ENCODE results near the gene GADL1.

GADL1 gene, protein sequence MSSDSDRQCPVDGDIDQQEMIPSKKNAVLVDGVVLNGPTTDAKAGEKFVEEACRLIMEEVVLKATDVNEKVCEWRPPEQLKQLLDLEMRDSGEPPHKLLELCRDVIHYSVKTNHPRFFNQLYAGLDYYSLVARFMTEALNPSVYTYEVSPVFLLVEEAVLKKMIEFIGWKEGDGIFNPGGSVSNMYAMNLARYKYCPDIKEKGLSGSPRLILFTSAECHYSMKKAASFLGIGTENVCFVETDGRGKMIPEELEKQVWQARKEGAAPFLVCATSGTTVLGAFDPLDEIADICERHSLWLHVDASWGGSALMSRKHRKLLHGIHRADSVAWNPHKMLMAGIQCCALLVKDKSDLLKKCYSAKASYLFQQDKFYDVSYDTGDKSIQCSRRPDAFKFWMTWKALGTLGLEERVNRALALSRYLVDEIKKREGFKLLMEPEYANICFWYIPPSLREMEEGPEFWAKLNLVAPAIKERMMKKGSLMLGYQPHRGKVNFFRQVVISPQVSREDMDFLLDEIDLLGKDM

DNA sequence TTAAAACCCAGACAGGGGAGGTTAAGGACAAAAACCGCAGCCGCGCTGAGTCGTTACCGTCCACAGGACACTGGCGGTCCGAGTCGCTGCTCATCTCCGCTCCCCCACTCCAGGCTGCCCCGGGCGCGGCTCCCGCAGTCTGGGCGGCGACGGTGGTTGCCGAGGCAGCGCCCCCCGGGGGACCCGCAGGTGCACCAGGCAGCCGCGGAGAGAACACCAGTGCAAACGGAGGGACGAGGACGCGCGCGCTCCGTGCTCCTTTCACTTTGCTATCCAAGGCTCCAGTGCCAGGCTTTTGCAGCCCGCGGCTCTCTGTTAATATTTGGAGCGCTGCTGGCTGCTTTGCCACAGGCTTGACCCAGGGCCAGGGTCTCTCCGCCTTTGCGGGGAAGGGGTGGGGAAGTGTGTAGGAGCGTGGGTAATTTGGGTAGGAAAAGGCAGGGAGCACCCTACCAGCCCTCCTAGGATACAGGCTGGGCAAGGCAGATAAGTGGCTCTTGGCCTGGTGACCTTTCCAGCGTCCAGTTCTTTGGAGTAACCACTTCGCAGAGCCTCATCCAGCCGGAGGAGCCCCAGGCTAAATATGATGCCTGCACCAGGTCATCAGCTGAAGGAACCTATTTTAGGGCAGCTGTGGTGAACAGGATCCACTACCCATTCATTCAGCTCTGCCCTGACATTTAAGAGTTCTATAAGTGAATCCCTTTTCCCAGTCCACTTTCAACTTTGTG is at the start of gene GADL1:
GADL1 (minus strand) TSS at position 141 of the 731 bp plus-strand sequence; CDS start at position 94, 47 bp downstream.
- peak; percentile 75 for DNase-seq (ENCODE audit: low read depth, low spot score)

DNA sequence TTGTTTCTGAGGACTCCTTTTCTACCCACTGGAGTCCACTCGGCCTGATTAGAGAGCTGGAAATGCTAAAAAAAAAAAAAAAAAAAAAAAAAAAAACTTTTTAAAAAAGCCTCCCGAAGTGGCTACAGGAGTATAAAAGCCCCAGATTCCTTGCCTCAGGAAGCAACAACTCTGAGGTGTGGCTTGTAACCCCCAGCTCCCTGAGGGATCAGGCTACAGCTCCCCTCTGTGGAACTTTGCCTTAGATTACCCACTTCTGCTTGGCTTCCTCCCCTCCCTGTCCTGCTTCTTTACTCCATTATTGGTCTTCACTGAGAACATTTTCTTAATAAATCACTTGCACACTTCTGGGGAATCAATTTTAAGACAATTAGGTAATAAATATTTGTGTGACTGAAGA is 49.7 kb upstream of the GADL1 start:
- DNase-seq (ENCODE audit: low read depth, low spot score) = no peak

DNA sequence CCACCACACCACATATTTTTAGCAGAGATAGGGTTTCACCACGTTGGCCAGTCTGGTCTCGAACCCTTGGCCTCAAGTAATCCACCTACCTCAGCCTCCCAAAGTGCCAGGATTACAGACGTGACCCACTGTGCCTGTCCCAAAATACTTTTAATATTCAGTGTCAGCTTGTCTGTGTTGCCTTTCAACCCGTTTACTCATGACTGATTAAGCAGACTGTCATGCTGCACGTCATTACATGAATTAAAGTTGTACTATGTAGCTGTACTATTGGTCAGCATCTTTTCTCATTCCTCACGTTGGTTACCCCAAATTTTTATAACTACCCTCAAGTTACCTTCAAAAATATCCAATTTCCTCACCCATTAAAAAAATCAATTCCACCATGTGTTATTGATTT is 48.7 kb upstream of the GADL1 start:
- no peak for DNase-seq (ENCODE audit: low read depth, low spot score)

DNA sequence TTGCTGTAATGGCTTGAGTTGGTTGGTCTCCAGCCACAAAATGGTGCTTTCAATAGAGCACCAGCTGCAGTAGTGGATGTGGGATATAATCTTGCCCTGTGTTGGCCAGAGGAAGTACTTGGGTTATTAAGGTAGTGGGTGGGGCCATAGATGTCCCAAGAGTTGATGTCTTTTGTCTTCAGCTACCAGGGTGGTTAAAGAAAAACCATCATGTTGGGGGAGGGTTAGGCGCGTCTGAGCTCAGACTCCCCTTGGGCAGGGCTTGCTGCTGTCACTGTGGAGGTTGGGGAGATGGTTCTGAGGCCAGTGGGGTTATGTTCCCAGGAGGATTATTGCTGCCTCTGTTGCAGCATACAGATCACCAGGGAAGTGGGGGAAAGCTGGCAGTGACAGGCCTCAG is 46.9 kb upstream of the GADL1 start:
- DNase-seq (ENCODE audit: low read depth, low spot score) = no peak

DNA sequence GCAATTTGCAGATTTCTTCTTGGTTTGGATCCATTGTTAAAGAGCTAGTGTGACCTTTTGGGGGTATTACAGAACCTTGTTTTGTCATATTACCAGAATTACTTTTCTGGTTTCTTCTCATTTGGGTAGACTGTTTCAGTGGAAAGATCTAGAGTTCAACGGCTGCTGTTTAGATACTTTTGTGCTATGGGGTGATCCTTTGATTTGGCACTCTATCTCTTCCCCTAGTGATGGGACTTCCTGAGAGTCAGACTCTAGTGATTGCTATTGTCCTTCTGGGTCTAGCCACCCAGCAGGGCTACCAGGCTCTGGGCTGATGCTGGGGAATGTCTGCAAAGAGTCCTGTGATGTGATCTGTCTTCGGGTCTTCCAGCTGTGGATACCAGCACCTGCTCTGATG is 46.3 kb upstream of the GADL1 start:
- DNase-seq (ENCODE audit: low read depth, low spot score) = no peak

DNA sequence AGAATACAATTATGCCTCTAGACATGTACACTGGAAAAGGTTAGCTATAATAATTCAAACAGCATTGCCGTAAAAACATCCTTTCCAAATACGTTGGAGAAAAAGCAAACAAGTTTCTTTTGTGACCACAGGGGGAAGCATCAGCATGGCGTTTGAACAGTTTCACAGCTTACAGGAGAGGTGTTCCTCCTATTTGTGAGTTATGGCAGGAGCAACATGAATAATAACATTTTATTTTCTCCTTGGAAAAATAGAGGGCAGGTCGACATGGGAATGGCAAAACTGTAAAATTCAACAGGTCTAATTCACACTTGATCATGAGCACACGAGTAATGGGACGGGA is 39.7 kb upstream of the GADL1 start:
- no peak for DNase-seq (ENCODE audit: low read depth, low spot score)

DNA sequence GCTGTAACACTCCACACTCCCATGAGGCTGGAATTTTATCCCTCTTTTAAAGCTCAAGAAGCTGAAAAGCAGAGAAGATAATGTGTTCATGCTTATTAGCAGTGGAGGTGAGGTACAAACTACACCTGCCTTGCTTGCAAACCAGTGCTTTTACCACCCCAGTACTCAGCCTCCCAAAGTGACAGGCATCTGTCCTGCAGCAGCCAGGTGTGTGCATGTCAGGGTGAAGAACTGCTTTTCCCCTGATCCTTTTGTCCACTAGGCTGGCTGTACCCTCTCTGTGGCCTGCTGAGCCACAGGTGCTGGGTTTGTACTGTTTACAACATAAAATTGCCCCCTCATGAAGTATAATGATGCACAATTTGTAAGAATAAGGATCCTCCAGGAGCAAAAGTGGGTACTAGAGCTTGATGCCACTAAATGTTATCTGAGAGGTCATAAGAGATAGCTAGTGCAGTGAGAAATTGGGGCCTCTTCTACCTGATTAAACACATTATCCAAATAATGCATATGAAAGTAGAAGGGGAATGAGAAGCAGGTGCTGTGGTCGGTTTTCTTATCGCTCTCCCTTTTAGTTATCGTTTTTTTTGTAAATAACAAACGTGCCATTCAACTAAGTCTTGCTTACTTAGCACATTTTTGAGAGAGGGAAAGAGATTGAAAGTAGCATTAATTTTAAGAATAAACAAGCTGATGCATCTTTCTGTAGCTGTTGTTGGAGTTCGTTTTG is 39.2 kb upstream of the GADL1 start:
- no peak for DNase-seq (ENCODE audit: low read depth, low spot score)

DNA sequence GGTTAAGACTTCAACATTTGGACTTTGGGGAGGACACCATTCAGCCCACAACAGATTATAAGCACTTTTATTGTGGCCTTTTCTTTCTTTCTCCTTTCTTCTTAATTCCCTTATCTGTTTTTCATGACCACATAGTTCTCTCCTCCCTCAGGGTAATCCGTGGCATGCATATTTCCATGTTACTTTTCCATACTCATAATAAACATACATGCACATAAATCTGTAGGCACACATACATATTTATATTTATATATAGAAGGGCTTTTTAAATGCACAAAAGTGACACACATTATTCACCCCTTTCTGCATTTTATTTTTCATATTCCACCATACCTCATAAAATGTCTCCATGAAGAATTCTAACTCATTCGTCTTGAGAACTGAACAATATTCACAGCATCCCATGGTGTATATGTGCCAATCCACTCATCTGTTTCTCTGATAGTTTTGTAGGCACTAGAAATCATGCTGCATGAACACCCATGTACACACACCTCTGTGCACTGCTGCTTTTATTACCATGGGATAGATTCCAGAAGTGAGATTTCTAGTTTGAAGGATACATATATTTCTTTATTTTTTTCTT is 38.1 kb upstream of the GADL1 start:
- DNase-seq (ENCODE audit: low read depth, low spot score) = no peak

DNA sequence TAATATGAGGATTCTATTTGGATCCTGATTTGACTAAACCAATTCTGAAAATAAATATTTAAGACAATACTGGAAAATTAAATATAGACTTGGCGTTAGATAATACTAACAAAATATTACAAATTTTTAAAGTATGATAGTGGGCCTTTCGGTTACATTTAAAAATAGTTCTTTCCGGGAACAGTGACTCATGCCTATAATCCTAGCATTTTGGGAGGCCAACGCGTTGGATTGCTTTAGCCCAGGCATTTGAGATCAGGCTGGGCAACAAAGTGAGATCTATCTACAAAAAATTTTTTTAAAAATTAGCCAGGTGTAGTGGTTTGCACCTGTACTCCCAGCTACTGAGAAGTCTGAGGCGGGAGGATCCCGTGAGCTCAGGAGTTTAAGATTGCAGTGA is 30.3 kb upstream of the GADL1 start:
- no peak for DNase-seq (ENCODE audit: low read depth, low spot score)

DNA sequence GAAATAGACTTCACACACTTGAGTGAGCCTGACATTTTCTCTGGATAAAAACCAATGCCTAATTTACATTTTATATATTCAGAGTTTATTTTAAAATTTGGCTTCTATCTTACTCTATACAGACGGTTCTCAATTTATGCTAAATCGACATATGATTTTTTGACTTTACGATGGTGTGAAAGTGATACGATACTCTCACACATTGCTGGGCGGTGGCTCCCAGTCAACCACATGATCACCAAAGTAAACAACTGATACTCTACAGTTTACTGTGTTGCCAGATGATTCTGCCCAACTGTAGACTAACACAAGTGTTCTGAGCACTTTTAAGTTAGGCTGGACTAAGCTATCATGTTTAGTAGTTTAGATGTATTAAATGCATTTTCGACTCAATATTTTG is 25.1 kb upstream of the GADL1 start:
- DNase-seq (ENCODE audit: low read depth, low spot score) = no peak

DNA sequence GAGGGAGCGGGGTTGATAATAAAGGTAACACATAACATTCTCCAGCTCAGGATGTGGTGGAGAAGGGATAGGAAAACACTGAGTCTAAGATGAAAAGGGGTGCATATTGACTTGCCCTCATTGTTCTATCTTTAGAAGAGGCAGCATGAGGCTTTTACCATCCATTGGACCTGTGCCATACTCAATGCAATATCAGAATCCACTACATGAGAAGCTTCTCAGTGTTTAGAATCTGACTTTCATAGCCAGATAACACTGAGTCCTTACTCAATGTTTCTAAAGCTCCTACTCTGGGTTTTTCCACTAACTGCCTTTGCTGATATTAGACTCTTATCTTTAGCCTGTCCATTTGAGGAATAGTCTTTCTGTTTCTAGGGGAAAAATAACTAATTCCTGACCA is 24.3 kb upstream of the GADL1 start:
- DNase-seq (ENCODE audit: low read depth, low spot score) = no peak

DNA sequence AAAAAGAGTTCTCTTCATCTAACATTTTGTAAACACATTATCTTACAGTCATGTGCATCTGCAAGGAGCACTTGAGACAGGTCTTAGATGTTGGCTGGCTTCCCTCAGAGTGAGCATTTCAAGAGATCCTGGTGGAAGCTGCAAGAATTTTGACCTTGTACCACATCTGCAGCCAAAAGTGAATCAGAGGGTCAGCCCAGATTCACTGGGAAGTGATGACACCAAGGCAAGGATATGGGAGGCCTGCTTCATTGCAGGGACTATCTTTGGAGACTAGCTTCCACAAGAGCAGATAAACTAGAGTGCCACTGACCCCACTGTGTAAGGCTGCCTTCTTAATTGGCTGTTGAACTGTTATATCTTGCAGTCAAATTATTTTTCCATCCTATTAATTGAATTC is 21.3 kb upstream of the GADL1 start:
- no peak for DNase-seq (ENCODE audit: low read depth, low spot score)

DNA sequence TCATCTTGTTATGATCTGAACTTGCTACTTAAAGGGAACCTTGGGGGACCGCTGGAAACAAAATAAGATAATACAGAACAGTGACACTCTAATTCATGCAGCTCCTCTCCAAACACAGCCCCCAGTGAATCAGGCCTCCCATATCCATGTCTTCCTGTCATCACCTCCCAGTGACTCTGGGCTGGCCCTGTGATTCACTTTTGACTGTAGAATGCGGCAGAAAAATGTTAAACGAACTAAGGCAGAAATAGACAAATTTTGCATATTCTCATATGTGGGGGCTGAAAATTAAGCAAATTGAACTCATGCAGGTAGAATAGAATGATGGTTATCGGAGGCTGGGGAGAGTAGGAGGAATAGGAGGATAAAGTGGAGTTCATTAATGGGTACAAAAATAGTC is 20.2 kb upstream of the GADL1 start:
- no peak for DNase-seq (ENCODE audit: low read depth, low spot score)

DNA sequence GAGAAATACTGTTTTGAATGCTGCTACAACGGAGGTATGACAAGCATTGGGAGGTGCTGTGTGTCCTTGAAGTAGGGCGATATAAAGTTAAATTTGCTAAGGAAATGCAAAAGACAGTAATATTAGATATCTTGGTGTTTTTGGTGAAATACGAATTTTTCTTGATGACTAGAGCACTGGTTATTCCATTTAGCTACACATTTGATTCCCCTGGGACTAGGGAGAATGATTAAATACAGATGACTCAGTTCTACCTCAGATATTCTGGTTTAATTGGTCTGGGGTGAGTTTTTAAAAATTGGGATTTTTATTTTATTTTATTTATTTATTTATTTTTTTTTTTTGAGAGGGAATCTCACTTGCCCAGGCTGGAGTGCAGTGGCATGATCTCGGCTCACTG is 18.7 kb upstream of the GADL1 start:
- DNase-seq (ENCODE audit: low read depth, low spot score) = no peak

DNA sequence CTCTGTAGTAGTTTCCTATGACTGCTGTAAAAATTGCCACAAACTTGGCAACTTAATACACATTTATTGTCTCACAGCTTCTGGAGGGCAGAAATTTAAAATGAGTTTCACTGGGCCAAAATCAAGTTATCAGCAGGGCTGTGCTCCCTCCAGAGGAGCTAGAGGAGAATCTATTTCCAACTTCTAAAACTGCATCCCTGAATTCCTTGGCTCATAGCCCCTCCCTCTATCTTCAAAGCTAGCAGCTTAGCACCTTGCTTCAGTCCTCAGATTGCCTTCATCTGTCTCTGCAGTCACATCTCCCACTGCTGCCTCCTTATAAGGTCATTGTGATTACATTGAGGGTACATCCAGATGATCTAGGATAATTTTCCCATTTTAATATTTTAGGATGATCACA is 17.8 kb upstream of the GADL1 start:
- DNase-seq (ENCODE audit: low read depth, low spot score) = no peak

DNA sequence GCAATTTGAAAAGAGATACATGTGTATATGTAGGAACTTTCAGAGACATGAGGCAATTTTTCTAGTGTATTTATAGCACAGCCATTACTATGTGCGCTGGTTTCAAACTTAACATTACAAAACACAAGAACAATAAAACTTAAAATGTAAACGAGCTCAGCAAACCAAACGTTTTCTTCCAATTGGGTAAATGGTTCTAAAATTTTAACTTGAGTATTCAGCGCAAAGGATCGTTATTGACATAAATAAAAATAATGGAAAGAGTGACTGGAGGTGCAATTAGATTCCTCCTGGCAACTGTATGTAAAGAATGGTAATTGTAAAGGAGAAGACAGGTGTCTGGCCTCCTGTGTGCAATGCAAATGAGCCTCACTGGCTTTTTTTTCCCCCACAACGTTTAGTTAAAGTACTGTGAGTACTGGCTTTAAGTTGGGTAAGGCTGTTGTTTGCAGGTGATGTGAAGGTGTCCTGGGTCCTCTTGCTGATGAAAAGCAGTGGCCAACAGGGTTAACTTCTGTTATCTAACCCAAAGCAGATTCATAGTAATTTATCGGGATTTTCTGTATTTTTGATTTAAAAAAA is 14.1 kb upstream of the GADL1 start:
- DNase-seq (ENCODE audit: low read depth, low spot score) = no peak

DNA sequence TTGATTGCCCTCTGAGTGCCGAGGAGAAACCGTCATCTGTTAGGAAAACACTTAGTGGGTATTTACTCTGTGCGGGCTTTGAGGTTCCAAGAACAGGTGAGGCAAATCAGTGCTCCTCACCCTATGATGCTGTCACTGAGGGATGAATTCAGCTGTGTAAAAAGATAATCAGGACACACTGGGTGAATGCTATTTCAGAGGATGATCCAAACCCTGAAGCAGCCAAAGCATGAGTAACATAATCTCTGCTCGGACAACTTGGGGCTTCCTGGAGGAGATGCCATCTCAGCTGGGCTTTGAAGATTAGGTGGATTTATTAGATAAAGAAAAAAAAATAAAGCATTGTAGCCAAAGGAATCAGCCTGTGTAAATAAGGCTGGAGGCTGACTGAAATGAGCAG is 10.5 kb upstream of the GADL1 start:
- no peak for DNase-seq (ENCODE audit: low read depth, low spot score)

DNA sequence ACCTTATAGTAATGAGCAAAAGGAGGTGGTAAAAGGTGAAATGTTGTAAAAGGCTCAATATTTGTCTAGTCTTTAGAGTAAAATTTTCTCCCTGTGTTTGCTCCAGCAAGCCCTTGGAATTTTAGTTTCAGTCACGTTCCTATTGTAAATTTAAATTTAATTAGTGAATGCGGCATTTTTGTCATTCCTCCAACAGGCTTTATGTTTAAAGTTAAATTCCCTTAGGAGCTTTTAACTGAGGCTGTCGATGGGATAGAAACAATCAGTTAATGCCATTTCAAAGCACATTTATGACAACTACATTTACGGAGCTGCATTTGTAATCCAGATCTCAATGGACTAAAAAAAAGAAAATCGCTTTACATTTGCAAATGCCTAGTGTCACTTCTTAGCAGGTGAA is 868 bp upstream of the GADL1 start:
- DNase-seq (ENCODE audit: low read depth, low spot score) = no peak

DNA sequence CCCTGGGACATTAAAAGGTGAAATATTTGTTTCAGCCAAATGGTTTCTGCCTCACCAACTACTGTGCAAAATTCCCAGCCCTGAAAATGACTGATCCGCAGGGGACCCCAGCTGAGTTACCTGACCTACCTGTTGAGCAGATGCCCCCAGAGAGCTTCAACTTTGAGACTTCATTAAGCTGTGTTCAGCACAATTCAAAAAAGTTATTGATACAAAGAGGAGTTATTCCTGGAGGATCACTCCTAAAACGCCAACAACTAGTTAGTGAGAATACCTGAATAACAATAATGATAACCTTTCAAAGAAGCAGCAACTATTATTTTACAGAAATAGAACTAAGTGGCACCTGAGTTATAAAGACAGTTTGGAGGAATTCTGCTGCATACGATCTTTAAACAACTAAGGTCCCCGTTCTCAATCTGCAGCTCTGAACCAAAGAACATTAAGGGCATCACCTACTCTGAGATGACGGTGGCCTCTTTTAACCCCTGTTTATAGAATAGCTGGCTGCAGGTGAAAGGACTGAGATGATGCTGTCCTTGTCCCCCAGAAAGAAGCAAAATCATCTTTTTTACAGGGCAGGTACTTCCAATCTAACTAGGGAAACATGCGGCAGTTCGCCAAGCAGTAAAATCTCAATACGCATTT is 659 bp downstream of the GADL1 start:
- DNase-seq (ENCODE audit: low read depth, low spot score) = no peak

DNA sequence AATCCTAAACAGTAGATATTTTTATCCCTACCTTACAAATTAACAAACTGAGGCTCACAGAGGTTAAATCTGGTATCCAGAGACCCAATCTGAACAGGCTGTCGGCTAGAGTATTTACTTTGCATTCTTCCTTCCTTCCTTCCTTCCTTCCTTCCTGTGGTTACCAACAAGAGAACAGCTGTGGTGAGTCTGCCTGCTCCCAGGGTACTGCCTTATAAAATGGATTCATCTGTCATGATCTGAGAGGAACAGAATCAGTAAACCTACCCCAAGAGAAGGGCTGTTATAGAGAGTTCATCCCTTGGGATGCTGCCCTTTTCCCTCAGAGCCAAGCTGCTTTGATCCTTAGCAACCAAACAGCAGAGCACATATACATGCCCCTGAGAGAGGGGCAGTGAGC is 3.6 kb downstream of the GADL1 start:
- no peak for DNase-seq (ENCODE audit: low read depth, low spot score)

DNA sequence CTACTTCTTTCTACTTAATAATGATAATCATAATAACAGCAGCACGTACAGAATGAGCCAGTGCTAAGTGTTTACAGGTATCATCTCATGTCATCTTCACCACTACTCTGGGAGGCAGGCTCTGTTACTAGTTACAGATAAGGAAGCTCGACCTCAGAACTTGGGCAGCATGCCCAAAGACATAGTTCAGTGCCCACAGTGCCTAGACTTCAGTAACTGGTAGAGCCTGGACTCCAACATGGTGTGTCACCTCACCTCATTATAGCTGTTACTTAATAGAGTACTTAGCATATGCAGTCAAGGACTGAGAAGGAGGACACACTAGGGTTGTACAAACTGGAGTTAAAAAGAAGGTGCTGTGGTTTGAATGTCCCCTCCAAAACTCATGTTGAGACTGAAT is 7.6 kb downstream of the GADL1 start:
- no peak for DNase-seq (ENCODE audit: low read depth, low spot score)

Data from ELF-1 (cell line).